Type B pancreatic cell (in vitro differentiated cells): ENCODE measurements around the gene KITLG. TPM values are rescaled to one million over a fixed set of nuclear protein-coding genes. Genes with fewer than 3 reads are reported as not detected.

Experiments
- DNase-seq: peaks from one replicate; pipeline ENCODE4 v3.0.0; 2021; ENCODE audit warnings: mixed read lengths; ENCODE audit not compliant: unreplicated experiment; ENCODE audit errors: extremely low spot score
- H3K27ac Mint-ChIP-seq: 2 replicates; pipeline ENCODE4 v1.8.0; 2021; ENCODE audit warnings: mild to moderate bottlenecking, mixed read lengths
- H3K27me3 Mint-ChIP-seq: 2 replicates; pipeline ENCODE4 v1.8.0; 2021; ENCODE audit warnings: mixed read lengths
- H3K36me3 Mint-ChIP-seq: 2 replicates; pipeline ENCODE4 v1.8.0; 2021; ENCODE audit warnings: mixed read lengths
- H3K4me1 Mint-ChIP-seq: one replicate; pipeline ENCODE4 v1.8.0; 2021; ENCODE audit warnings: mixed read lengths; ENCODE audit not compliant: unreplicated experiment
- H3K4me3 Mint-ChIP-seq: 2 replicates; pipeline ENCODE4 v1.8.0; 2021; ENCODE audit warnings: mild to moderate bottlenecking, mixed read lengths
- H3K9me3 Mint-ChIP-seq: 2 replicates; pipeline ENCODE4 v1.8.0; 2021; ENCODE audit warnings: mixed read lengths
- CTCF ChIP-seq: fragments of 200-600 bp; sonication (generic); conservative IDR thresholded peaks from 2 replicates; pipeline ENCODE4 v1.5.0; 2021; ENCODE audit warnings: antibody characterized with exemption, mild to moderate bottlenecking
- total RNA-seq: library from RNA; stranded (reverse); gene quantifications from 2 replicates; pipeline ENCODE4 v1.2.1, GENCODE V29; 2021; ENCODE audit warnings: low replicate concordance

The KITLG gene
- total RNA-seq, 1 donor from 2014 or later: 35.6 TPM

GRCh38 chr12:88574278-88574677, 6.0 kb downstream of the KITLG start:
- Mint-ChIP-seq H3K9me3 (no peaks in the 10 kb centered on the region), H3K27me3 (peaks cover 15% of the 10 kb centered on the region), H3K4me3 (peak overlapping the region; percentile 35), H3K4me1 (peaks cover 55% of the 10 kb centered on the region), H3K36me3 (peaks cover 4% of the 10 kb centered on the region), H3K27ac (no peak overlapping the region)
- no peak for TF ChIP-seq CTCF
- DNase-seq: no peak

DNA sequence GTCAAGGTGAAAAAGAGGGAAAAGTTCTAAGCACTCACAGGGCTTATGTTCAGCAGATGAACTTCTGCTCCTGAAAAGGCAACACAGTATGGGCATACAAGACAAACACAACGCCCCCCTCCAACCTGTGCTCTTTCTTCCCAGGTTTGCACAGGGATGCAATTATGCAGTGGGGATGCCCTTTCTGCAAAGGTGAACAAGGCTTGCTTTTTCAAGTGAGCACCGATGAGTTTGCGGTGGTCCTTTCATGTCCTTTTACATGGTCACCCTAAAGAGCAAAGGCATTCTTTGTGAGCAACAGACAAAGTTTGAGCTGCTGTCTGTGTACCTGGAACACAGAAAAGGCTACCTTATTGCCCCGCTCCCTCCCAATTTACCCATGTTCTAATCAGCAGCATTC, 6.7 kb downstream of the KITLG start:
- DNase-seq: no peak
- Mint-ChIP-seq H3K4me1 (peaks cover 53% of the 10 kb centered on the region), H3K27ac (no peak overlapping the region), H3K27me3 (peaks cover 15% of the 10 kb centered on the region), H3K4me3 (peak overlapping the region; percentile 8), H3K9me3 (no peaks in the 10 kb centered on the region), H3K36me3 (peaks cover 4% of the 10 kb centered on the region)
- no peak for TF ChIP-seq CTCF

- no peak for TF ChIP-seq CTCF
- Mint-ChIP-seq H3K9me3 (no peaks in the 10 kb centered on the region), H3K27me3 (peaks cover 15% of the 10 kb centered on the region), H3K4me1 (peaks cover 47% of the 10 kb centered on the region), H3K36me3 (peaks cover 4% of the 10 kb centered on the region), H3K4me3 (peak overlapping the region; percentile 8), H3K27ac (peak overlapping the region; percentile 50)
- no peak for DNase-seq
Observed at GRCh38 chr12:88572781-88573549, 7.3 kb downstream of the KITLG start.

DNA sequence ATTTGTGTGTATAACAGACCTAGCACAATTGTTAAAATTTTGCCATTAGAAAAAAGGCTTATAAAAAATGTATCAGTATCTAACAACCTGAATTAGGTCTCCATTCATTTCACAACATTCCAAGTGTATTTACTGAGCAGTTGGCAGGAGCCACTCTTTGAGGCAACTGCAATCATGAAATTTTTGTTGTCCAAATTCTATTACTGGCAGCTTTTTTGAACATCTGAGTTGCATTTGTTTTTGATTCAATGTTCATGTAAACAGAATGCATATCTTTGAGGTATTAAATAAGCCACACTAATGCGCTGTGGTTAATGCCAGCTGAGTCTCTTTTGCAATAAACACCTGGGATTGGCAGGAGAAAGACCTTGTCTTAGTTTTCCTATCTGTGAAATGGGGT, 8.7 kb downstream of the KITLG start:
- TF ChIP-seq CTCF: no peak
- H3K27ac Mint-ChIP-seq: peak overlapping the region; percentile 13
- peaks cover 15% of the 10 kb centered on the region for H3K27me3 Mint-ChIP-seq
- peaks cover 4% of the 10 kb centered on the region for H3K36me3 Mint-ChIP-seq
- H3K9me3 Mint-ChIP-seq: no peaks in the 10 kb centered on the region
- H3K4me3 Mint-ChIP-seq: no peak overlapping the region
- H3K4me1 Mint-ChIP-seq: peaks cover 38% of the 10 kb centered on the region
- no peak for DNase-seq

- H3K27ac Mint-ChIP-seq: no peak overlapping the region
- H3K4me3 Mint-ChIP-seq: no peak overlapping the region
- peaks cover 9% of the 10 kb centered on the region for H3K27me3 Mint-ChIP-seq
- no peak for DNase-seq
- no peak for TF ChIP-seq CTCF
- peaks cover 4% of the 10 kb centered on the region for H3K36me3 Mint-ChIP-seq
- H3K9me3 Mint-ChIP-seq: no peaks in the 10 kb centered on the region
- peaks cover 34% of the 10 kb centered on the region for H3K4me1 Mint-ChIP-seq
Observed at GRCh38 chr12:88570103-88570502, 10.2 kb downstream of the KITLG start.
